OCI-LY7 (cell line): Measurements from ENCODE around the gene WDFY4.

Experiments
- CTCF ChIP-seq: fragments of 200-600 bp; sonication (generic); conservative IDR thresholded peaks from 2 replicates; pipeline ENCODE4 v1.5.1; 2014; ENCODE audit warnings: mild to moderate bottlenecking, antibody characterized with exemption, low read length, moderate library complexity, mixed read lengths
- EZH2phosphoT487 ChIP-seq: fragments of 200-600 bp; sonication (generic); IDR thresholded peaks from 2 replicates; pipeline ENCODE4 v1.6.1; 2018; ENCODE audit warnings: low read depth, borderline replicate concordance, mild to moderate bottlenecking, mixed run types, antibody characterized with exemption, low read length, moderate library complexity, mixed read lengths

- no peak for TF ChIP-seq CTCF
- TF ChIP-seq EZH2phosphoT487, result no peak
Measured at GRCh38 chr10:48842231-48842630, 157.6 kb downstream of the WDFY4 start.
